HL-60/S4 treated with retinoic acid at 250 ng/mL for 4 days and 3 days (cell line): ENCODE measurements around the gene FYB2.

Experiments used
- in situ Hi-C: fragments of 300-500 bp; cut with MboI; formaldehyde crosslinking; loops from 2 replicates; pipeline ENCODE4 v1.7.0; 2022; ENCODE audit warnings: low sequenced_read_pairs

FYB2 gene

GRCh38 chr1:56836359-56836758, 17.2 kb upstream of the FYB2 start:
- in situ Hi-C loops: loop anchor here (25.0 kb wide), 1 partner anchor 176 kb away; no protein-coding TSS in a partner anchor

- in situ Hi-C loops: loop anchor here (25.0 kb wide), 1 partner anchor 177 kb away; no protein-coding TSS in a partner anchor
These were observed 16.5 kb upstream of the FYB2 start for GRCh38 chr1:56835657-56836056.

DNA sequence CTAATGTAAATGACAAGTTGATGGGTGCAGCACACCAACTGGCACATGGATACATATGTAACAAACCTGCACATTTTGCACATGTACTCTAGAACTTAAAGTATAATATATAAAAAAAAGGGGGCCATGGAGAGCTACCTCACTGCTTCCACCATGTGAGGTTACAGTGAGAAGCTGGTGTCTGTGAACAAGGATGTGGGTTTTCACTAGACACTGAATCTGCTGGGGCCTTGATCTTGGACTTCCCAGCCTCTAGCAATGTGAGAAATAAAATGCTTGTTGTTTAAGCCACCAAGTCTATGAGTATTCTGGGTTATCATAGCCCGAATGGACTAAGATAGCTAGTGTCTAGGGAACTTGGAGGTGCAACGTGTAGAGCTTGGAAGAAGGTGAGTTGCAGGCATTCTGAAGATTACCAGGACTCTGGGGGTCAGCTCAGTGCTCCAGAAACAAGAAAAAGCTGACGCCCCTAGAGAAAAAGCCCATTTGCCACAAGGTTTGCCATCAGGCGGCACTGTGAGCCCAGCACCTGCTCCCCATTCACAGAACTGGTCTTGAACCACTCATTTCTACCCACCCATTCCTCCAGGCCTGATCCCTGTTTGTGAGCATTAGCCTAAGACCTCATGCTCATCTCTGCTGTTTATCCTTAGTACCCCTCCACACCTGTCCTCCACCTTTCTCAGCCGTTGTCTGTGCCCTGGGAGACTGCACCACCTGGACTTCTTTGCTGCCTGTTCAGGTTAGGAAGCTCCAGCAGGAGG, 15.1 kb upstream of the FYB2 start:
- in situ Hi-C loops: loop anchor here (25.0 kb wide), 1 partner anchor 178 kb away; no protein-coding TSS in a partner anchor

DNA sequence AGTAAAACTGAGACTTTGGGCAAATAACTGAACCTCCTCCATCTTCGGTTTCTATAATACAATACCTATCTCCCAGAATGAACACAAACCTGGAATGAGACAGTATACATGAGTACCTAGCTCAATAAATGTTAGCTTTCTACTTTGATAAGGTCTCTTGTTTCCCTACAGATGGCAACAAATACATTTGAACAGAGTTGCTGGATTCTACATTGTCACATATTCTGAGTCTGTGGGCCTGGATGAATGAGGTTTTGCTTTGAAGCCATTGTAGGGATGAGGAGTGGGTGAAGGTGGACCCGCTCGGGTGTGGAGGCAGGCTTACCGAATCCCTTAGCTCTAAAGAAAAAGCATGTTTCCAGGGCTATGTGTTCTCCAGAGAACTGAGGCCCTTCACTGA, 13.9 kb upstream of the FYB2 start:
- in situ Hi-C loops: loop anchor here (25.0 kb wide), 1 partner anchor 179 kb away; no protein-coding TSS in a partner anchor

- in situ Hi-C loops: loop anchor here (25.0 kb wide), 1 partner anchor 180 kb away; no protein-coding TSS in a partner anchor
These were observed 12.9 kb upstream of the FYB2 start for GRCh38 chr1:56831871-56832693.

GRCh38 chr1:56830052-56830451, 10.8 kb upstream of the FYB2 start:
- in situ Hi-C loops: loop anchor here (25.0 kb wide), 1 partner anchor 182 kb away; no protein-coding TSS in a partner anchor

DNA sequence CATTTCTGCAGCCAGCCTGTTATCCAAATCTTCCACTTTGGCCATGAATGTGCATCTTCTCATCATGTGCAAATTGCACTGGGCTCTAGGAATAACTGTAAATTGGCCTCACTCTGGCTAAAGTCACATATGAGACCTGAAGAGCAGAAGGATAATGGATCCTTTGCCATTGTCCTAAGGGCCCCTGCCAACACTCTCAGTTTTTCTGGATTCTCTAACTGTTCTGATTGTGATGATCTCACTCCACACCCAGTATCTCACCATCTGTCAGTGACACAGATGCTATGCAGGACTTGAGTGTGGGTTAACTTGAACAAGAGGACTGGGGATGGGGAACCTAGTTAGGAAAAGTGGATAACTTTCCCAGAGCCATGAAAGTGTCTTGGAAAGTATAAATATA, 8.5 kb upstream of the FYB2 start:
- in situ Hi-C loops: loop anchor here (25.0 kb wide), 1 partner anchor 185 kb away; no protein-coding TSS in a partner anchor

DNA sequence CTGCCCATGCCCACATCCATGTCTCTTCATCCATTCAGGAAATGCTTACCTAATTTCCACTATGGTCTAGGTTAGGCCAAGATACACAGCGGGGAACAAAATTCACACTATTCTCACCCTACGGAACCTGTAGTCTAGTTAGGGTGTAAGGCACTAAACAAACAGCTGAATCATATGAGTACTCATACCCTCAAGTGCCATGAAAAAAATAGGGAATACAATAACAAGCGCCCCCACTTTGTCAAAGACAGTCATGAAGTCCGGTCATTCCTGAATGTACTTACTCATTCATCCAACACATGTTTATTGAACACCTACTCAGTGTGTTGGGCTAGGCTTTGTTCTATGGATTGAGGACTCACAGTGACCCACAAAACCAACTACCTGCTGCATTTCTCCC, 6.2 kb upstream of the FYB2 start:
- in situ Hi-C loops: loop anchor here (25.0 kb wide), 1 partner anchor 187 kb away; no protein-coding TSS in a partner anchor

- in situ Hi-C loops: loop anchor here (25.0 kb wide), 1 partner anchor 187 kb away; no protein-coding TSS in a partner anchor
These were observed 5.7 kb upstream of the FYB2 start for GRCh38 chr1:56824938-56825337.

- in situ Hi-C loops: no loop called here
These were observed 5.1 kb upstream of the FYB2 start for GRCh38 chr1:56824271-56824670.

DNA sequence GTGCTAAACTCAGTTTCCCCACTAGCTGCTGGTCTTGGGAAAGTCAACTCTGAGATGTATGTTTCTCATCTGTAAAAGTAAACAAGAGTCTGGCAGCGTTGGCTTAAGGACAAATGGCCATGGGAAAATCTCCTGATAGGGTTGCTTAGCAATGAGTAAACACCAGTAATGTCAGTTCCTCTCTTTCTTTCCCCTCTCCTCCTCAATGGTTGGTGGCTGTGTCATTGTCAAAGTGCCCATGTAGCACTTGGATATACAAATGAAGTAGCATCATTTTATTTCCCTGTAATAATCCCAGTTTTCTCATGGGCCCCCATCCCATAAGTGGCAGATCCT, 2.2 kb upstream of the FYB2 start:
- in situ Hi-C loops: no loop called here

DNA sequence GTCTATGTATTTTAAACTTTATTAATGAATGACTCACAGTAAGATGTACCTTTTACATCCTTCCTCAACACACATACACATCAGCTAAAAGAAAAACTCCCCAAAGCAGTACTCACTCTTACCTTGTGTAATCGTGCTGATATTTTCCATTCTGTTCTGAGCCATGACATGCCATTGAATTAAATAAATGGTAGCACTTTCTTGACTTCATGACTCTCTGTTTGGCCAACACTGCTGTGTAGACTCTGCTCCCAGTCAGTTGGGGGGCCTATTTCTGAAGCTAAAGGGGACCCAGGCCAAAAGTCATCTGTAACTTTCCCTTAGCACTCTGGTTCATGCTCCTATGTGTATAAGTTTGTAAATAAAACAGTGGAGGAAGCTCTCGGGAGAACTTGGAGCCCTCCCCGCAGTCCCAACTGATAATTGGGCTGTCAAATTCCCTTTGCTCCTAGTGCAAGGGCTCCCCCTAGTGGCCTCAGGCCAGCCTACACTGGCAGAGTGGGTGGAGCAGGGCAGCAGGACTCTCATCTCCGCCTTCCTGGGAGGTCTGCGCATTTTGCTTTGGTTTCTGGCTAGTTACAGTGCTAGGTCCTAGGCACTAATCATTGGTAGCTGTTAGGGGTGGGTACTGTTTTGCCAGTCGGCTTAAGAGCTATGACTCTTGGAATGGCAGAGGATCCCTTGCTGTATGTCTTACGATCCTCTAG, 1.7 kb upstream of the FYB2 start:
- in situ Hi-C loops: no loop called here

DNA sequence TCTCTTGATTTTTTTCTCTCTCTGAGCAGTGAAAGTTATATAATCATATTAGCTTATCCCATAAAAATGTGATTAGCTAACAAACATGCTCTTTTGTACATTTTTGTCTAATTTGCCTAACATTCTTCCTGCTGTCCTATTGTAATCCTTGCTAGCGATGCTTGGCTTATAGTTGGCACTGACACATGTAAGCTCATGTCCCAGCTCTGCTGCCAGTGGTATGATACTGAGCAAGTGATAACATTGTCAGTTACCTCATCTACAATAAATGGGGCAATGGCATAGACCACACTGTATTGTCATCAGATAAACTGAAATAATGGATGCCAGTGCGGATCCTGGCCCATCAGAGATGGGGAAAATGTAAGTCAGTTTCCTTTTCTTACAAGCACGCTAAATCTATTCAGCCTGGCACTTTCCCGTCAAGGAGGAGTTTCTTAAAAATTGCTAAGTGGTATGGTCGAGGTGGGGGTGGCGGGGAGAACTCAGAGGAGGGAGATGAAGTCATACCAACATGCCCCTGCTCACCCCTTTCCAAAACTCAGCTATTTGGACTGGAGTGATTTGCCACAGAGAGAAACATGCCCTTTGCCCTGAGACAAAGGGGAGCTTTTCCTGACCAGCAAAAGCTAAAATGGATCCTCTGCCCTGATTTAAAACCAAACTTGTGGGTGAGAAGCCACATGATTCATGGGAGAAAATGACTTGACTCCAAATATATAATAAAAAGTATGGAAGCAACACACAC, 1.3 kb downstream of the FYB2 start:
- in situ Hi-C loops: no loop called here

DNA sequence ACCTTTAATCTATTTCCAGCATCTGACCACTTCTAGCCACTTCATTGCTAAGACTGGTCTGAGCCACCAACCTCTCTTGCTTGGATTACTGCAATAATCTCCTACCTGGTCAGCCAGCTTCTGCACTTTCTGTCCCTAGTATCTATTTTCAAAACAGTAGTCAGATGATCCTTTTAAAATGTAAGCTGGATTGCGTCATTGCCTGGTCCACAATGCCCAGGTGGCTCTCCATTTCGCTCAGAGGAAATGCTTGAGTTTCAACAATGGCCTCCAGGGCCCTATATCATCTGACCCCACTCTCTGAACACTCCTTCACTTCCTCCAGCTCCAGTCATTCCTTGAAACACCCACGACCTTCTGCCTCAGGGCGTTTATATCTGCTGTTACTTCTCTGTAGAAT, 2.3 kb downstream of the FYB2 start:
- in situ Hi-C loops: no loop called here

DNA sequence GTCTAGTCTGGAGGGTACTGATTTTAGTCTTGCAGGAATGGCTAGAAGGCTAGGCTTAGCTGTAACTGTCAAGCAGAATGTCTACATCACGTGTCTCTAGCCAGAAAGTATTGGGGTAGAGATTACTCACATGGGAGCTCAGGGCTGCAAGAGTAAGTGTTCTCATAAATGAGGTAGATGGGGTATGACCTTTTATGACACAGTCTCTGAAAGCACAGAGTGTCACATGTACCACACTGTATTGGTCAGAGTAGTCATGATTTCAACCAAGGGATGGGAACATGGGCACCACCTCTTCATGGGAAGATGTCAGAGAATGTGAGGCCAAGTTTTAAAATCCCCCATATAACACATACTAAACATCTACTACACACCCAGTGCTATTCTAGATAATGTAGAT, 2.9 kb downstream of the FYB2 start:
- in situ Hi-C loops: no loop called here

- in situ Hi-C loops: no loop called here
These were observed 5.0 kb downstream of the FYB2 start for GRCh38 chr1:56814205-56814604.

- in situ Hi-C loops: no loop called here
These were observed 7.9 kb downstream of the FYB2 start for GRCh38 chr1:56811331-56811730.

DNA sequence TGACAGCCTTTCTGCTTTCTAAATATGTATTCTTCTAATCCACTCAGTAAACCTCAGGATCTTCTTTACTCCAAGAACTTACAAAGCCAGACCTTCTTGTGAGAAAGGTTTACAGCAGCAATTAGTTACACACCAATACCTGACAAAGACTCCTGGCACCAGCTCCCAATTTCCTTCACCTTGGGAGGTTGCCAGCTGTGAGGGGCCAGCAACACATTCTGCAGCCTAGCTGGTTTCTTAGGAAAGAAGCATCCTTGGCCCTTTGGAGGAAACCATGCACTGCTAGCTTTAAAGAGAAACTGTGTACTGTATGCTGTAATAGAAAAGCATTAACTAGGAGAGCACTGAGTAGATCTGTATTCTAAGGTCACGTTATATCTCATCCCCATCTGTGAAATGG, 10.8 kb downstream of the FYB2 start:
- in situ Hi-C loops: no loop called here

DNA sequence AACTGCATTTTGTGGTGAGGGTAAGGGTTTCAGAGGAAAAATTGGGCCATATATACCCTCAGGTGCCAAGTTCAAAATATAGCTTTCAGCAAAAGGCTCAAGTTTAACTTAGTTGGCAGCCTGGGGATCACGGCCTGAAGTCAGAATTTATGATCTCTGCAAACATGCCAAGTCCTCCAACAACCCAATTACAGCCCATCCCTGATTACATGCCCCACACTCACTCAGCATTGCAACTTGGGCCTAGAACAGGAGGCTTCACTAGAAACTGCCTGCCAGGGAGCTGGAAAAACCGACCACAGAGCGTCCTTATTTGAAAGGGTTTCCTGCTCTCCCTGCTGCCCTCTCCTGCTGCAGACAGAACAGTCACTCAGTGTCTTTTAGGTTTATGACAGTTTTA, 12.4 kb downstream of the FYB2 start:
- in situ Hi-C loops: no loop called here

GRCh38 chr1:56803561-56804156, 15.5 kb downstream of the FYB2 start:
- in situ Hi-C loops: no loop called here
